NCI-H2196 (cell line): ENCODE data around the gene HOXD4.
A peak's percentile ranks its signal among the peaks of the same experiment; 100 is the strongest.

Source experiments
- DNase-seq: peaks from one replicate; lab custom pipeline; 2025; ENCODE audit not compliant: unreplicated experiment; lab: John Stamatoyannopoulos, UW

HOXD4 gene

GRCh38 chr2:176170602-176171305, 19.4 kb downstream of the HOXD4 start:
- DNase-seq, result no peak

DNA sequence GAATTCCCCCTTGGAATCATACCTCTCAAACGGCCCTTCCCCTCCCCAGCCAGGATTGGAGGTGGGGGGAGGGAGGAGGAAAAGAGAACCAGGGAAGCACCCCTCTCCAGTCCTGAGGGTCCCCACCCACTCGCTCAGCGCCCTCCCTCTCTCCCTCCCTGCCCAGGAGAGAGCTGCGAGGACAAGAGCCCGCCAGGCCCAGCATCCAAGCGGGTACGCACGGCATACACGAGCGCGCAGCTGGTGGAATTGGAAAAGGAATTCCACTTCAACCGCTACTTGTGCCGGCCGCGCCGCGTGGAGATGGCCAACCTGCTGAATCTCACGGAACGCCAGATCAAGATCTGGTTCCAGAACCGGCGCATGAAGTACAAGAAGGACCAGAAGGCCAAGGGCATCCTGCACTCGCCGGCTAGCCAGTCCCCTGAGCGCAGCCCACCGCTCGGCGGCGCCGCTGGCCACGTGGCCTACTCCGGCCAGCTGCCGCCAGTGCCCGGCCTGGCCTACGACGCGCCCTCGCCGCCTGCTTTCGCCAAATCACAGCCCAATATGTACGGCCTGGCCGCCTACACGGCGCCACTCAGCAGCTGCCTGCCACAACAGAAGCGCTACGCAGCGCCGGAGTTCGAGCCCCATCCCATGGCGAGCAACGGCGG, 20.1 kb downstream of the HOXD4 start:
- no peak for DNase-seq

- no peak for DNase-seq
Measured at GRCh38 chr2:176172007-176172894, 20.9 kb downstream of the HOXD4 start.

- DNase-seq, result no peak
Measured at GRCh38 chr2:176172895-176173566, 21.7 kb downstream of the HOXD4 start.

GRCh38 chr2:176173567-176174381, 22.4 kb downstream of the HOXD4 start:
- no peak for DNase-seq

- DNase-seq, result no peak
Measured at GRCh38 chr2:176174382-176174823, 23.1 kb downstream of the HOXD4 start.

DNA sequence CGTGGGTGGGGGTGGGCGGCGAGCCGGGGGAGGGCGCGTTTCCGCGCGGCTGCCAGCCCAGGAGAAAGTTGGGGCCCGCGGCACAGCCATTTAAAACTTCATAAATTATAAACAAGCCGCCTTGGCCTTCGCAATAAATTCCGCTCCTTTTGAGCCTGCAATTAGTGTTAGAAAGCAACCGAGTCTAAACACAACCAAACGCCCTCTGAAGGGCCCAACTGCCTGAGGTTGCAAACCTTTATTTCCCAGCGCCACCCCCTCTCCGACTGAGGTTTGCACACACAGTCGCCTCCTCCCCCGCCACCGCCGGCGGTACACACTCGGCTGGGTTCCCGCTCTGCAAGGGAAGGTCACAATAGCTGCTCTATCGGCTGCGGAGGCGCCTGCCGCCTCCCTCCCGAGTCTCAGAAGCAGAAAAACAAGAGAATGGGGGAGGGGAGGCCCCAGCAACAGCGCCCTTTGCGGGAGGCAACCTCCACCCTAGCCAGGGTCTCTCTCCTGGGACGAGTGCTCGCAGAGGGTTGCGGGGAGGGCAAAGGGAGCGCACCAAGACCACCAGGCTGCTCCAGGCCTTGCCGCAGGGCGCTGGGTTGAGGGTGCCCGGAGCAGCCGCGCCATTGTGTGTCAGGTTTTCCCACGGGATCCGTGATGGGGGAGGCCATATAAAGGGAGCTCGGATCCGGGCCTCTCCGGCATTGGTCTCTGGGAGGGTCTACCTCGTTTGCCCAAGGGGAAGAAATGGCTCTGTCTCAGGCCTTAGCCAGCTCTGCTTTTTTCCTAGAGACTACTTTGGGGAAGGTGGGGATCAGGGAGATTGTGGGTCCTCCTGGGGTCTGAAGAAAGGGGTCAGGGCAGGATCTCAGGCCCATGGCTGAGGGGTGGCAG, 23.7 kb downstream of the HOXD4 start:
- no peak for DNase-seq

- DNase-seq, result no peak
Measured at GRCh38 chr2:176175709-176176607, 24.6 kb downstream of the HOXD4 start.

- no peak for DNase-seq
Measured at GRCh38 chr2:176177580-176178037, 26.3 kb downstream of the HOXD4 start.

GRCh38 chr2:176178038-176178756, 26.8 kb downstream of the HOXD4 start:
- DNase-seq, result peak; percentile 85

DNA sequence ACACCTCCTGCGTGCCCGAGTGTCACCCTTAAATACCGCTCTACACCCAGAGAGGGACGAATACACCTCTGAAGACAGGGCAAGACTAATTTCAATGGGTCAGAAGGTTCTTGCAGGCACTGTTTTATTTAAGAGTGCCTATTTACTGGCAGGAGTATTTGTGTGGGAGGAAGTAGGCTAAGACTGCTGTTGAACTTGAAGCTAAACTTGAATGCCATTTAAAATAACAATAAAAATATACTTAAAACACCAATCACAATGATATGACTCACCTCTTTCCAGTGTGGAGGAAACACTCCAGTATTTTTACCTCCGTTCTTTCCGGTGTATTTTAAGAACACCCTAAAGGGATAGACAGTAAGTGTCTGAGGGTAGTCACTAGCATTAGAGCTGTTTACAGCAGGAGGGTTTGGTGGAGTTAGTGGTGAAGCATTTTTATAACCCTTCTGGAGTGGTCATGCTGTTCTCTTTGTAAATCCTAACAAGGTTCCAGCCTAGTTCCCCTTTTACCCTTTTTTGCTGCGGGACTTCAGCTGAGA, 27.5 kb downstream of the HOXD4 start:
- DNase-seq, result no peak

GRCh38 chr2:176181551-176181950, 30.2 kb downstream of the HOXD4 start:
- DNase-seq, result no peak

GRCh38 chr2:176182671-176183070, 31.3 kb downstream of the HOXD4 start:
- DNase-seq, result no peak

DNA sequence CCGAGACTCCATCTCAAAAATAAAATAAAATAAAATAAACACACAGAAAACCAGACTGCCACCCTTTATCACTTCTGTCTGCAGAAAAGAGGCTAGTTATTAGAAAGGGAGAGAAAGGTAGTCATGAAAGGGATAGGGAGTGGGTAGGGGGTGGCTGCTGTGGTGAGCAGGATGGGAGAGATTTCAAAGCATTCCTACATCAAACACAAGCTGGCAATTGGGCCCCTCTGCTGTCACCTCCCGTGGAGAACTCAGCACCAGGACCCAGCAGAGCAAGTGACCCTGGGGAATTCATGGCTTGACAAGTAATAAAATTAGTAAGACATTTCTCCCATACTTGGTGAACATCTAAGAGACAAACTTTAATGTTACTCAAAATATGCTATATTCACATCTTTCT, 33.4 kb downstream of the HOXD4 start:
- DNase-seq, result no peak

GRCh38 chr2:176186024-176186423, 34.7 kb downstream of the HOXD4 start:
- DNase-seq, result no peak

- DNase-seq, result peak; percentile 36
Measured at GRCh38 chr2:176187200-176187898, 36.0 kb downstream of the HOXD4 start.
